Naive B cell (primary cell): Measurements from ENCODE around the gene TTLL4. TPM values are rescaled to one million over a fixed set of nuclear protein-coding genes. Genes with fewer than 3 reads are reported as not detected.
A peak's percentile ranks its signal among the peaks of the same experiment; 100 is the strongest.

Source experiments
- ATAC-seq, 2 donors: fragments of 150-1000 bp; cut with Tn5 transposase; 2 replicates each; pipeline ENCODE4 v1.10.0; 2021; ENCODE audit warnings: low read depth in 2 of 2, mild to moderate bottlenecking in 2 of 2, moderate library complexity in 2 of 2
- DNase-seq: peaks from one replicate; pipeline ENCODE4 v3.0.0; 2022
- H3K27ac Mint-ChIP-seq, 6 donors: one replicate each; pipeline ENCODE4 v1.8.0; 2020 to 2022; ENCODE audit warnings: mild to moderate bottlenecking in 6 of 6, mixed read lengths in 6 of 6, moderate library complexity in 5 of 6, inconsistent platforms in 2 of 6
- H3K27me3 Mint-ChIP-seq, 3 donors: one replicate each; pipeline ENCODE4 v1.8.0; 2021 to 2022; ENCODE audit warnings: mixed read lengths in 3 of 3, mild to moderate bottlenecking in 1 of 3
- H3K36me3 Mint-ChIP-seq, 2 donors: one replicate each; pipeline ENCODE4 v1.8.0; 2020 to 2022; ENCODE audit warnings: mixed read lengths in 2 of 2, inconsistent platforms in 1 of 2, mild to moderate bottlenecking in 1 of 2
- H3K4me1 Mint-ChIP-seq, 3 donors: one replicate each; pipeline ENCODE4 v1.8.0; 2020 to 2022; ENCODE audit warnings: mixed read lengths in 3 of 3, inconsistent platforms in 1 of 3, mild to moderate bottlenecking in 1 of 3, moderate library complexity in 1 of 3
- H3K4me3 Mint-ChIP-seq, 8 donors: one replicate each; pipeline ENCODE4 v1.8.0; 2020 to 2022; ENCODE audit warnings: mild to moderate bottlenecking in 8 of 8, mixed read lengths in 8 of 8, moderate library complexity in 8 of 8, inconsistent platforms in 2 of 8
- H3K9me3 Mint-ChIP-seq, 7 donors: one replicate each; pipeline ENCODE4 v1.8.0; 2020 to 2022; ENCODE audit warnings: mixed read lengths in 7 of 7, mild to moderate bottlenecking in 5 of 7, inconsistent platforms in 2 of 7, moderate library complexity in 1 of 7
- polyA plus RNA-seq, 6 donors: library from polyadenylated mRNA; unstranded; fragments of 300-500 nt; fragmentation: Illumina TruSeq; gene quantifications; one replicate each; pipeline ENCODE4 v1.2.3, GENCODE V29; 2021; ENCODE audit warnings: low read depth in 6 of 6

The TTLL4 gene
- polyA plus RNA-seq, 6 donors from 2014 or later, result 3.4 to 9.3 (median 6.0) TPM; not detected in 1

DNA sequence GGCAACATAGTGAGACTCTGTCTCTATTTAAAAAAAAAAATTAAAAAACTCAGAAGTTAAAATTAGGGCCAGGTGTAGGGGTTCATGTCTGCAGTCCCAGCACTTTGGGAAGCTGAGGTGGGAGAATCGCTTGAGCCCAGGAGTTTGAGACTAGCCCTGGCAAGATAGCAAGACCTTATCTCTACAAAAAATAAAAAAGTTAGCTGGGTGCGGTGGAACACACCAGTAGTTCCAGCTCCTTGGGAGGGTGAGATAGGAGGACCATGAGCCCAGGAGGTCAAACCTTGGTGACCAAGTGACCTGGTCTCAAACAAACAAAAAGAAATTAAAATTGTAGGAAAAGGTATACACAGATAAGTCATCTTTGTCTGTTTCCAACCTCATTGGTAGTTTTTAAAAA, 11.3 kb downstream of the TTLL4 start:
- no peak for ATAC-seq
- H3K27ac Mint-ChIP-seq, result no peak overlapping the region
- peak overlapping the region in 1 of 8 donors; percentile 41 for H3K4me3 Mint-ChIP-seq
- H3K27me3 Mint-ChIP-seq, result no peaks in the 10 kb centered on the region
- H3K9me3 Mint-ChIP-seq, result peaks cover 0 to 18% (median 9%) of the 10 kb centered on the region in 7 donors
- peaks cover 17 to 20% of the 10 kb centered on the region in 2 donors for H3K36me3 Mint-ChIP-seq
- no peak for DNase-seq
- peaks cover 4 to 23% (median 18%) of the 10 kb centered on the region in 3 donors for H3K4me1 Mint-ChIP-seq

DNA sequence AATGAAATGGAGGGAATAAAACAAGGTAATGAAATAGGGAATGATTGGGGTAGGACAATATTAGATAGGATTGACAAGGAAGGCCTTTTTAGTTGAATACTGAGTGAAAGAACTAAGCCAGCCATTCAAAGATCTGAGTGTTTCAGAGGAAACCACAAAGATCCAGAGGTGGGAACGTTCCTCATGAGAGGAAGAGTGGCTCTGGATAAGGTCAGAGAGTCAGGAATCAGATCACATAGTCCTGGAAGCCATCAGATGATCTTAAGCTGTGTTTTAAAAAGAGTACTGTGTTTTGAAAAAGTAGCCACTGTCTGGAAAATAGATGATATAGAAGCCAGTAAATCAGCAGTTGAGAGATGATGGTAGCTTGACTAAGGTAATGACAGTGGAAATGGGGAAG, 11.8 kb downstream of the TTLL4 start:
- no peak overlapping the region for H3K4me3 Mint-ChIP-seq

DNA sequence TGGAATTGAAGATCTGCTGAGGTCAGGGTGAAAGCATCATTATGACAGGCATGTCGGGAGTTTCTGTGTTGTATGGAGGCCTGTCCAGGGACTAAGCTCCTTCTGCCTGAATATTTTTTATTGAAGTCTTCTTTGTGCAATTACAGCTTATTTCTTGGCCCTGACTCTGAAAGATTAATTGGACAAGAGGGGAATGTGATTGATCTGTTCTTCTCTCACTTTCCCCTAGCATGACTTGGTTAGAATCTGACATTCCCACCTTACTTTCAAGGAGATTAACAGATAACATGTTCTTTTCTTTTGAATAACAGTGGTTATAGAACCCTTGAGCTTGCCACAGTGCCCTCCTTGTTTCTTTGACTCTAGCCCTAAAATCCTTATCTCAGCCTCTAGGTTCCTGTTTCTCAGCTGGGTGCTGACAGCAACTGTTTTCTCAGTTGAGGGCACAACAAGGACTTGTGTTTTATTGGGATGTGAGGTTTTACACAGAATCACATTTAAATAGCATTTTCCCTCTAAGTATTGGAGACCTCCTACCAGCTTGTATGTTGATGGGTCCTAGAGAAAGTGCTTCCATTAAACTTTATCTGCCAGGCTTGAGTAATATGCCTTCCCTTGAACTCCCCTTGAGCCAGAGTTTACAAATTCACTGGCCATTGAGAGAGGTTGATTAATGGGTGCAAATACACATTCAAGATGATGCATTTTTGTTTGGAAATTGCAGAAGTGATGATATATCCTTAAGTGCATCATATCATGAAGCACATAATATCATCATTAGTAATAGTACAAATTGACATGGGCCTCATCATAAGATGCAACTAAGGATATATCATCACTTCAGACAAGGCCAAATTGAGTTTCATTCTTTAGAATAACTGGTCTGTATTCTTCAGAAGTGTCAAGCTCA, 12.5 kb downstream of the TTLL4 start:
- DNase-seq, result no peak
- H3K27ac Mint-ChIP-seq, result peak overlapping the region in 5 of 6 donors; percentile 5 to 80 (median 39)
- H3K27me3 Mint-ChIP-seq, result no peaks in the 10 kb centered on the region
- ATAC-seq, result no peak
- peaks cover 4 to 23% (median 18%) of the 10 kb centered on the region in 3 donors for H3K4me1 Mint-ChIP-seq
- H3K36me3 Mint-ChIP-seq, result peaks cover 21 to 29% of the 10 kb centered on the region in 2 donors
- peaks cover 0 to 21% (median 12%) of the 10 kb centered on the region in 7 donors for H3K9me3 Mint-ChIP-seq
- no peak overlapping the region for H3K4me3 Mint-ChIP-seq

More for the DNA sequence above, 11.8 kb downstream of the TTLL4 start:
- peak overlapping the region in 1 of 6 donors; percentile 41 for H3K27ac Mint-ChIP-seq
- ATAC-seq (no peak), DNase-seq (no peak)
- H3K9me3 Mint-ChIP-seq, result peaks cover 0 to 18% (median 10%) of the 10 kb centered on the region in 7 donors
- H3K27me3 Mint-ChIP-seq, result no peaks in the 10 kb centered on the region
- H3K4me1 Mint-ChIP-seq, result peaks cover 4 to 21% (median 18%) of the 10 kb centered on the region in 3 donors
- peaks cover 19 to 22% of the 10 kb centered on the region in 2 donors for H3K36me3 Mint-ChIP-seq

DNA sequence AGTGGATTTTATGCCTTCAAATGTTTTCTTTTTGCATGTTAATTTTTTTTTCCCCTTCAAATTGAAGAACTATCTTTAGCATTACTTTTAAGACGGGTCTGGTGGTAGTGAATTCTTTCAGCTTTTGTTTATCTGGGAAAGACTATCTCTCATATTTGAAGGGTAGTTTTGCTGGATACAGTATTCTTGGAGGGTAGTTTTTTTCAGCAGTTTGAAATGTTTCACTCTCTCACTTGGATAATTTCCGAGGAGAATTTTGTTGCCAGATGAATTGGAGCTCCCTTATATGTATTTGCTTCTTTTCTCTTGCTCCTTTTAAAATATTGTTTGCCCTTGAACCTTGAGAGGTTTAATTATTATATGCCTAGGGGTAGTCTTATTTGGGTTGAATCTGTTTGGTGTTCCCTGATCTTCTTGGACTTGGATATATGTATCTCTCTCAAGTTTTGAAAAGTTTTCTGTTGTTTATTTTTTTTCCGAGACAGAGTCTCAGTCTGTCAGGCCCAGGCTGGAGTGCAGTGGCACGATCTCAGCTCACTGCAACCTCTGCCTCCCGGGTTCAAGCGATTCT, 15.5 kb downstream of the TTLL4 start:
- Mint-ChIP-seq H3K36me3 (peaks cover 12 to 21% of the 10 kb centered on the region in 2 donors), H3K4me1 (peaks cover 1 to 13% (median 7%) of the 10 kb centered on the region in 3 donors), H3K9me3 (peaks cover 0 to 21% (median 12%) of the 10 kb centered on the region in 7 donors), H3K4me3 (no peak overlapping the region), H3K27ac (peak overlapping the region in 1 of 6 donors; percentile 49), H3K27me3 (no peaks in the 10 kb centered on the region)
- DNase-seq, result no peak
- ATAC-seq, result no peak

DNA sequence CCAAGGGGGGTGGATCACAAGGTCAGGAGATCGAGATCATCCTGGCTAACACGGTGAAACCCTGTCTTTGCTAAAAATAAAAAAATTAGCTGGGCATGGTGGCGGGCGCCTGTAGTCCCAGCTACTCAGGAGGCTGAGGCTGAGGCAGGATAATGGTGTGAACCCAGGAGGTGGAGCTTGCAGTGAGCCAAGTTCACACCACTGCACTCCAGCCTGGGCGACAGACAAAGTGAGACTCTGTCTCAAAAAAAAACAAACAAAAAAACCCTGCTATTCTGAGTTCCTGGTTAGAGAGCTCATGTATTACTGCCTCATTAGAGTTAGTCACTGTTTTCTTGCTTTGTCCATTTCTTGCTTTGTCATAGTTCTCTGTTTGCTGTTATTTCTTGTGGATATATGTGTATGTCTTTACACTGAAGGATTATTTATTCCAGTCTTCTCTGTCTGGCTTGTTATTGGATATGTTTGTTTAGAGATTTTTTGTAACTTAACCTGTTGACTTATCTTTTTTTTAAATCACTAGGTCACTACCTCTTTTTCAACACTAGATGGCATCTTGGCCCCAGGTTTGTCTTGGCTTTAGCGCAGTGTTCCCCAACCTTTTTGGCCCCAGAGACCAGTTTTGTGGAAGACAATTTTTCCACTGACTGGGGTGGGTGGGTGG, 17.0 kb downstream of the TTLL4 start:
- DNase-seq, result no peak
- Mint-ChIP-seq H3K4me1 (peaks cover 2 to 12% (median 4%) of the 10 kb centered on the region in 3 donors), H3K27me3 (no peaks in the 10 kb centered on the region), H3K27ac (peak overlapping the region in 1 of 6 donors; percentile 39), H3K36me3 (peaks cover 12 to 21% of the 10 kb centered on the region in 2 donors), H3K9me3 (peaks cover 0 to 21% (median 12%) of the 10 kb centered on the region in 7 donors), H3K4me3 (no peak overlapping the region)
- ATAC-seq, result no peak

DNA sequence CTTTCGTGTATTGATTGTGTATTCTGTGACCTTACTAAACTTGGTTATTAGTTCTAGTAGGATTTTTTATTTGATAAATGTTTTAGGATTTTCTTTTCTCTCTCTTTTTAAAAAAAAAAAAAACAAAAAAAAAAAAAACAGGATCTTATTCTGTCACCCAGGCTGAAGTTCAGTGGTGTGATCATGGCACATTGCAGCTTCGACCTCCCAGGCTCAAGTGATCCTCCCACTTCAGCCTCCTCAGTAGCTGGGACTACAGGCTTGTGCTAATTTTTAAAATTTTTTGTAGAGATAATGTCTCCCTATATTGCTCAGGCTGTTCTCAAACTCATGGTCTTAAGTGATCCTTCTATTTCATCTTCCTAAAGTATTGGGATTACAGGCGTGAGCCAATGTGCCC, 19.0 kb downstream of the TTLL4 start:
- Mint-ChIP-seq H3K27ac (peak overlapping the region in 1 of 6 donors; percentile 57), H3K9me3 (peaks cover 0 to 21% (median 11%) of the 10 kb centered on the region in 7 donors), H3K36me3 (peaks cover 26 to 32% of the 10 kb centered on the region in 2 donors), H3K4me1 (peaks cover 17 to 20% (median 19%) of the 10 kb centered on the region in 3 donors), H3K4me3 (no peak overlapping the region), H3K27me3 (no peaks in the 10 kb centered on the region)
- ATAC-seq (no peak), DNase-seq (no peak)

DNA sequence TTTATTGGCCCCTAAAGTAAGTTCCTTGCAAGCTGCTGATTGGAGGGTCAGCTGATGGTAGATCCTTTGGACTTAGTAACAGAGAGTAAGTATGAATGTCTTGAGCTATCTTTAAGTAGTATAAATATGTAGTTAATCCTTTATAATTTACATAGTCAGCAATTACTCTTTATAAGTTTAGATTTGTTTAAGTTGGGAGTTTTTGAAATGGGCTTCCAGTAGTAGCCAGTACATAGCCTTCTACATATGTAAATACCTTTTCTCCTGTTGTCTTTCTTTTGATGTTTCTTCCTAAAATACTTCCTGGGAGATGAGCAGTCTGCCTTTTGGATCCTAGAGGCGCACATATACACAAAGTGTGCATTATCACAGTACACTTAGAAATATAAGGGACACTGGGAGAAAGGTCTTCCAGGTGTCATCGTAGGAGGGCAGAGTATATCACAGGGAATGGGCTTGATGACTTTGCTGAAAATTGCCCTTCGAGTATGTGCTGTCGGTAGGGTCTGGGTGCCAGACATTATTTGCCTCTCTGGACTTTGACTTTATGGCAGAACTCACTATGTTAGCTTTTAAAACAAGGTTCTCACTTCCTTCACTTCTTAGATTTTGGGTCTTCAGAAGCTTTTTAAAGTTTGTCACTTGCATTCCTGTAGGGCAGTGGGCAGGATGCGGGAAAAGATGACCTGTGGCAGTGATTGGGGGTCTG, 21.6 kb downstream of the TTLL4 start:
- Mint-ChIP-seq H3K27ac (peak overlapping the region in 1 of 6 donors; percentile 51), H3K36me3 (peaks cover 20 to 23% of the 10 kb centered on the region in 2 donors), H3K4me1 (peaks cover 17 to 20% (median 19%) of the 10 kb centered on the region in 3 donors), H3K9me3 (peaks cover 0 to 5% (median 3%) of the 10 kb centered on the region in 7 donors), H3K4me3 (no peak overlapping the region), H3K27me3 (no peaks in the 10 kb centered on the region)
- no peak for DNase-seq
- ATAC-seq, result no peak

DNA sequence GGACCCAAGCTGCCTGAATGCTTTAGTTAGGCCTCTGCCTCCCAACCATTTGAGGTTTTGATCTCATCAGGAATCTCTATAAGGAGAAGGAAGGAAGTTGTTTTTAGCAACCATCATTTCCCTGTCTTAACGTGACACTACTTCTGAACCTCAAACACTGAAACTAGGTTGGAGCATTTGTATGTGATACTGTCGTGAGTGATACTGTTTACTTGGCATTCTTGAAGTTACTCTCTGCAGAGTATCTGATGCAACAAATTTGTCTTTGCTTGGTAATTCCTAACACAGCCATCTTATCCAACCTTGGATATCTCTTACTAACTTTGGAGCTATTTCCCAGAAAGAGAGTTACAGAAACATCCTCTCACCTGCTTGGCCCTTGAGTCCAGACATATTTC, 22.1 kb downstream of the TTLL4 start:
- no peak for ATAC-seq
- Mint-ChIP-seq H3K9me3 (peaks cover 0 to 2% (median under 1%) of the 10 kb centered on the region in 7 donors), H3K36me3 (peaks cover 14 to 21% of the 10 kb centered on the region in 2 donors), H3K27ac (peak overlapping the region in 1 of 6 donors; percentile 51), H3K27me3 (no peaks in the 10 kb centered on the region), H3K4me1 (peaks cover 17 to 20% (median 17%) of the 10 kb centered on the region in 3 donors), H3K4me3 (no peak overlapping the region)
- no peak for DNase-seq

DNA sequence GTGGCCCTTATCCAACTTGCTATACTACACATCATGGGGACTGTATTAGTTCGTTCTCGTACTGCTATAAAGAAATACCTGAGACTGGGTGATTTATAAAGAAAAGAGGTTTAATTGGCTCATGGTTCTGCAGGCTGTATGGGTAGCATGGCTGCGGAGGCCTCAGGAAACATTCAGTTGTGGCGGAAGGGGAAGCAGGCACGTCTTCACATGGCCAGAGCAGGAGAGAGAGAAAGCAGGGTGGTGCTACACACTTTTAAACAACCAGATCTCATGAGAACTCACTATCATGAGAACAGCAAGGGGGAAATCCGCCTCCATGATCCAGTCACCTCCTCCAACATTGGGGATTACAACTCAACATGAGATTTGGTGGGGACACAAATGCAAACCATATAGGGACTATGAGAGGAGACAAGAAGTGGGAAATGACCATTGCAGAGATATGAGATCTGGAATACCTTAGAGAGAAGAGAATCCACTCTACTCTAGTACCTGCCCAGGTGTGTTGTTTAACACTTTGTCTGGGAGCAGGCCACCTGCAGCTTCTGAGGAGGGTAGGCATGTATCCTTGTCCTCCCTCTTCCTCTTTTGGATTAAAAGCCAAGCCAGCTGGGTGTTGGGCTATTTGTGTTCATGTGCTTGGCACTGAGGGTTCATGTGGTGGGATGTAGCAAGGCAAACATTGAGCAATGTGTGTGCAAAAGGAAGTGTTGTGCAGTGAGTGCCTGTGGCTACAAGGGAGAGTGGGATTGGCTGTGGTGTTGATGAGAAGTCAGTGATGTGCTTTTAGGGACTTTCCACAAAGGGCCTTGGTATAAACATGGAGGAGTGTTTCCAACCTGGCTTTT, 22.8 kb downstream of the TTLL4 start:
- Mint-ChIP-seq H3K36me3 (peaks cover 16 to 25% of the 10 kb centered on the region in 2 donors), H3K4me3 (peak overlapping the region in 2 of 8 donors; percentile 41 to 67), H3K27ac (peak overlapping the region in 3 of 6 donors; percentile 17 to 82 (median 27)), H3K4me1 (peaks cover 16 to 20% (median 17%) of the 10 kb centered on the region in 3 donors), H3K9me3 (no peaks in the 10 kb centered on the region), H3K27me3 (no peaks in the 10 kb centered on the region)
- ATAC-seq, result peak; percentile 47 to 55
- no peak for DNase-seq

DNA sequence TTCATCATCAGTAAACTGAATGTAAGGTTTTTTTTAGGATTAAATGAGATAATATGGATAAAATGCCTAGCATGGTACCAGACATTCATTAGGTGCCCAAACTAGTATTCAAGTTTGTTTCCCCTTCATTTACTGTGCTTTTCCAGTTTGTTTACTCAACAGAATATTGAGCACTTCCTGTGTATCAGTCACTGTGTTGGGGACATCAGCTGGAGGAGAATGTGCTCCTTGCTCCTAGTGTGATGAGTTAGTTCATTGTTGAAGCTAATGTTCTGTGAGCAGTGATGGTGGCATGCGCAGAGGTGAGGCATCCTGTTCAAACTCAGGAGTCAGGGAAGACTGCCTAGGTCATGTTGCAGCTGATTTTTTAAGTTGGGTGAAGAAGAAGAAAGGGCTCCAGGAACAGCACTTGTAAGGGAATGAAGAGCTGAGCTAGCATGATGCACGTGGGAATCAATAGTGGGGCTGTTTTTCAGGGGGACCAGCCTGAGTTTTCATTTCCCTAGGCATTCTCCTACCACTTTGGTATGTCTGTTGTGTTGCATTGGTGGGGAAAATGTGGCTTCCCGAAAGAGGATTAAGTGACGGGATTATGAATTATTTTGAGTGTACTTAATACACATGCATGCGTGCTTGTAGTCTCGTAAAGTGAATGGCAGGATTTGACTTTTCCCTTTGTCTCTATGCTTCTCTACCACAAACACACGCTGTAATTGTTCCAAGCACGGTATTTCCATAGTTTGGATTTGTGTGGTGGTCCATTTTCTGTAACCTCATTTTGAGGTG, 23.7 kb downstream of the TTLL4 start:
- Mint-ChIP-seq H3K27me3 (no peaks in the 10 kb centered on the region), H3K4me3 (no peak overlapping the region), H3K4me1 (peaks cover 16 to 20% (median 17%) of the 10 kb centered on the region in 3 donors), H3K27ac (peak overlapping the region in 4 of 6 donors; percentile 2 to 82 (median 42)), H3K9me3 (no peaks in the 10 kb centered on the region), H3K36me3 (peaks cover 20 to 29% of the 10 kb centered on the region in 2 donors)
- no peak for ATAC-seq
- DNase-seq, result no peak

DNA sequence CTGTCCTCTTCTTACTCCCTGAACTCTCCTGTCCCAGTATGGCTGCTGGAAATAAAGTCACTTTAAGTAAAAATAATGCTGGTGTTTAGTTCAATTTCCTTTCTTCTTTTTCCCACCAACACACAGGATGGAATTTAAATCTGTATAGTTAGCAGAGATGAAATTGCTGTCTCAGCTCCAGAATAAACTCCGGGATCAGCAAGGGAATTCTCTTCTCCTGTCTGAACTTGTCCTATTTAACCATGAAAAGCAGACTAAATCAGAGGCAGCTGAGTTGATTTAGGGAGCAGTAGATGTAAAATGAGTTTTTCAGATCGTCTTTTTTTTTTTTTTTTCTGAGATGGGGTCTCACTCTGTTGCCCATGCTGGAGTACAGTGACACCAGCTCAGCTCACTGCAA, 25.9 kb downstream of the TTLL4 start:
- DNase-seq, result no peak
- peaks cover 27 to 42% of the 10 kb centered on the region in 2 donors for H3K36me3 Mint-ChIP-seq
- no peak overlapping the region for H3K4me3 Mint-ChIP-seq
- no peaks in the 10 kb centered on the region for H3K27me3 Mint-ChIP-seq
- H3K27ac Mint-ChIP-seq, result no peak overlapping the region
- no peak for ATAC-seq
- H3K4me1 Mint-ChIP-seq, result peaks cover 16 to 20% (median 17%) of the 10 kb centered on the region in 3 donors
- H3K9me3 Mint-ChIP-seq, result no peaks in the 10 kb centered on the region
